HepG2 (cell line): ENCODE data around the gene LST1. TPM values are rescaled to one million over a fixed set of nuclear protein-coding genes. Genes with fewer than 3 reads are reported as not detected.

ENCODE experiments used
- ARHGAP35 ChIP-seq: sonication (generic); formaldehyde crosslinking; IDR thresholded peaks from 2 replicates; pipeline ENCODE4 v1.9.0; 2022; ENCODE audit warnings: mild to moderate bottlenecking, inconsistent platforms, moderate library complexity, missing genetic modification reagents, borderline replicate concordance
- ELF1 ChIP-seq: sonication (generic); formaldehyde crosslinking; IDR thresholded peaks from 2 replicates; pipeline ENCODE4 v1.4.0; 2020; ENCODE audit warnings: missing genetic modification reagents
- ETV5 ChIP-seq: IDR thresholded peaks from 2 replicates; pipeline ENCODE4 v1.6.1; 2018; ENCODE audit warnings: missing biosample characterization, missing genetic modification reagents, inconsistent platforms, borderline replicate concordance
- JARID2 ChIP-seq: sonication (generic); formaldehyde crosslinking; IDR thresholded peaks from 2 replicates; pipeline ENCODE4 v1.8.1; 2023; ENCODE audit warnings: missing genetic modification reagents, inconsistent platforms; ENCODE audit not compliant: insufficient replicate concordance
- NPAS2 ChIP-seq: sonication (generic); formaldehyde crosslinking; IDR thresholded peaks from 2 replicates; pipeline ENCODE4 v1.8.0; 2022; ENCODE audit warnings: mild to moderate bottlenecking, missing genetic modification reagents, borderline replicate concordance
- PITX1 ChIP-seq: sonication (generic); formaldehyde crosslinking; IDR thresholded peaks from 2 replicates; pipeline ENCODE4 v1.5.1; 2020; ENCODE audit warnings: mild to moderate bottlenecking, missing genetic modification reagents
- RFX5 ChIP-seq: IDR thresholded peaks from 2 replicates; pipeline ENCODE4 v1.6.1; 2011; ENCODE audit warnings: low read depth, low read length, improper control_type of control experiment
- SRF ChIP-seq: IDR thresholded peaks from 2 replicates; pipeline ENCODE4 v1.6.1; 2011; ENCODE audit warnings: mild to moderate bottlenecking, low read depth, low read length, moderate library complexity
- ZNF256 ChIP-seq: sonication (generic); formaldehyde crosslinking; conservative IDR thresholded peaks from 2 replicates; pipeline ENCODE4 v1.4.0; 2020; ENCODE audit warnings: missing genetic modification reagents
- ZNF501 ChIP-seq: sonication (generic); formaldehyde crosslinking; IDR thresholded peaks from 2 replicates; pipeline ENCODE4 v1.5.1; 2020; ENCODE audit warnings: mild to moderate bottlenecking, moderate library complexity, missing genetic modification reagents
- ZNF788 ChIP-seq: sonication (generic); formaldehyde crosslinking; IDR thresholded peaks from 2 replicates; pipeline ENCODE4 v1.5.0; 2020; ENCODE audit warnings: mild to moderate bottlenecking, missing genetic modification reagents, borderline replicate concordance
- ZNF879 ChIP-seq: sonication (generic); formaldehyde crosslinking; IDR thresholded peaks from 2 replicates; pipeline ENCODE4 v1.8.1; 2023; ENCODE audit warnings: missing genetic modification reagents
- polyA plus RNA-seq, 8 experiments: library from polyadenylated mRNA; depleted of rRNA in 3 of 8; stranded (reverse) in 7 of 8; unstranded in 1 of 8; fragments of >200 nt; fragmentation: Illumina TruSeq in 4 of 8; extraction: Trizol in 4 of 8; gene quantifications; 2 replicates each; pipeline versions ENCODE4 v1.2.1 to v1.2.3, GENCODE V29; 2011 to 2016; ENCODE audit warnings: low read depth in 4 of 8, missing spikeins in 1 of 8, mixed read lengths in 1 of 8; ENCODE audit not compliant: insufficient read depth in 1 of 8
- total RNA-seq, 5 experiments: library from RNA; depleted of rRNA; stranded (reverse); fragments of >200 nt; fragmentation: Illumina TruSeq; extraction: Trizol; gene quantifications; 2 replicates each; pipeline ENCODE4 v1.2.3, GENCODE V29; 2016; ENCODE audit warnings: low read depth in 1 of 5
- TF ChIP-seq, protein P1 (sequence below): sonication (generic); formaldehyde crosslinking; IDR thresholded peaks from 2 replicates; pipeline ENCODE4 v1.8.1; 2023; ENCODE audit warnings: missing genetic modification reagents, inconsistent platforms, borderline replicate concordance
- TF ChIP-seq, protein P2 (sequence below): sonication (generic); formaldehyde crosslinking; IDR thresholded peaks from 2 replicates; pipeline ENCODE4 v1.8.1; 2022; ENCODE audit warnings: low read depth, mild to moderate bottlenecking, missing genetic modification reagents
- TF ChIP-seq, protein P3 (sequence below): sonication (generic); formaldehyde crosslinking; IDR thresholded peaks from 2 replicates; pipeline ENCODE4 v1.8.1; 2023; ENCODE audit warnings: missing genetic modification reagents, mild to moderate bottlenecking, borderline replicate concordance
- TF ChIP-seq, protein P4 (sequence below): IDR thresholded peaks from 2 replicates; pipeline ENCODE4 v1.6.1; 2016; ENCODE audit warnings: low read depth, missing genetic modification reagents, missing compliant biosample characterization
- TF ChIP-seq, protein P5 (sequence below): sonication (generic); formaldehyde crosslinking; conservative IDR thresholded peaks from 2 replicates; pipeline ENCODE4 v1.8.0; 2022; ENCODE audit warnings: low read depth, missing genetic modification reagents

LST1 gene
- total and polyA plus RNA-seq, 2 of the 13 experiments (the other 11 are each of a cell fraction or from before 2014, with no cell fraction given), result not detected

DNA sequence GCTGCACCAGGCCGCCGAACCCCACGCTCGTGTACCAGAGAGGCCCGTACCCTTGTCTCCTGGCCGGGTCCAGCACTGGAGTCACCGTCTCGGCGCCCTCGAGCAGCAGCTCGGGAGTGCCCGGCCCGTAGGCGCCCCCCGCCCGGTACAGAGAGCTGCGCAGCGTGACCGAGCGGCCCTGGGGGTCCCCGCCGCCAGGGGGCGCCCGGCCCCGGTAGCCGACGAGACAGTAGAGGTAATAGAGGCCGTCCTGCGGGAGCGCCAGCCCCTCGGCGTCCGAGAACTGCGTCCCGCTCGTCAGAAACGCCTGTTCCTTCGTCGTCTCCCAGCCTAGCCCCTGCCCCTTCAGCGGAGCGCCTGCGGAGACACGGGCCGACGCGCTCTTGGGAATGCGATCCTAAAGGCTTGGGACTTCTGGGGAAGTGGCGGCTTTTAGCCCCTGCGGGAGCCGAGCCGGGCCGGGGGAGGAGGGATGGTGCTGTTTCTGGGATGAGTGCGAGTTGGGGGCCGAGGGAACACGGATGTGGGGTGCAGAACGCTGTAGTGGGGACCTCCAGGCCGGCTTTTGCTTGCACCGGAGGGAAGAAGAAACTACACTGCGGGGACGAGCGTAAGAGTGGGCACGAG lies 5.2 kb upstream of the LST1 start (continued):
- TF ChIP-seq, protein P1, sequence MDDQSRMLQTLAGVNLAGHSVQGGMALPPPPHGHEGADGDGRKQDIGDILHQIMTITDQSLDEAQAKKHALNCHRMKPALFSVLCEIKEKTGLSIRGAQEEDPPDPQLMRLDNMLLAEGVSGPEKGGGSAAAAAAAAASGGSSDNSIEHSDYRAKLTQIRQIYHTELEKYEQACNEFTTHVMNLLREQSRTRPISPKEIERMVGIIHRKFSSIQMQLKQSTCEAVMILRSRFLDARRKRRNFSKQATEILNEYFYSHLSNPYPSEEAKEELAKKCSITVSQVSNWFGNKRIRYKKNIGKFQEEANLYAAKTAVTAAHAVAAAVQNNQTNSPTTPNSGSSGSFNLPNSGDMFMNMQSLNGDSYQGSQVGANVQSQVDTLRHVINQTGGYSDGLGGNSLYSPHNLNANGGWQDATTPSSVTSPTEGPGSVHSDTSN, result no peak
- TF ChIP-seq ARHGAP35 (CRISPR knock-in tag) (peak; percentile 77; the same call in 1 of the 2 replicates), ETV5 (CRISPR knock-in tag) (no peak), JARID2 (CRISPR knock-in tag) (peak; percentile 90), ZNF256 (CRISPR knock-in tag) (no peak), RFX5 (no peak), NPAS2 (CRISPR knock-in tag) (no peak), ZNF788 (peak; percentile 80; the same call in 1 of the 2 replicates), PITX1 (CRISPR knock-in tag) (no peak), SRF (no peak), ZNF879 (no peak), ELF1 (CRISPR knock-in tag) (no peak; the same call in 1 of the 2 replicates), ZNF501 (peak; percentile 71; the same call in 1 of the 2 replicates)
- TF ChIP-seq, protein P2, sequence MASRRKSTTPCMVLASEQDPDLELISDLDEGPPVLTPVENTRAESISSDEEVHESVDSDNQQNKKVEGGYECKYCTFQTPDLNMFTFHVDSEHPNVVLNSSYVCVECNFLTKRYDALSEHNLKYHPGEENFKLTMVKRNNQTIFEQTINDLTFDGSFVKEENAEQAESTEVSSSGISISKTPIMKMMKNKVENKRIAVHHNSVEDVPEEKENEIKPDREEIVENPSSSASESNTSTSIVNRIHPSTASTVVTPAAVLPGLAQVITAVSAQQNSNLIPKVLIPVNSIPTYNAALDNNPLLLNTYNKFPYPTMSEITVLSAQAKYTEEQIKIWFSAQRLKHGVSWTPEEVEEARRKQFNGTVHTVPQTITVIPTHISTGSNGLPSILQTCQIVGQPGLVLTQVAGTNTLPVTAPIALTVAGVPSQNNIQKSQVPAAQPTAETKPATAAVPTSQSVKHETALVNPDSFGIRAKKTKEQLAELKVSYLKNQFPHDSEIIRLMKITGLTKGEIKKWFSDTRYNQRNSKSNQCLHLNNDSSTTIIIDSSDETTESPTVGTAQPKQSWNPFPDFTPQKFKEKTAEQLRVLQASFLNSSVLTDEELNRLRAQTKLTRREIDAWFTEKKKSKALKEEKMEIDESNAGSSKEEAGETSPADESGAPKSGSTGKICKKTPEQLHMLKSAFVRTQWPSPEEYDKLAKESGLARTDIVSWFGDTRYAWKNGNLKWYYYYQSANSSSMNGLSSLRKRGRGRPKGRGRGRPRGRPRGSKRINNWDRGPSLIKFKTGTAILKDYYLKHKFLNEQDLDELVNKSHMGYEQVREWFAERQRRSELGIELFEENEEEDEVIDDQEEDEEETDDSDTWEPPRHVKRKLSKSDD (CRISPR knock-in tag), result peak; percentile 60; the same call in 1 of the 2 replicates
- TF ChIP-seq, protein P3, sequence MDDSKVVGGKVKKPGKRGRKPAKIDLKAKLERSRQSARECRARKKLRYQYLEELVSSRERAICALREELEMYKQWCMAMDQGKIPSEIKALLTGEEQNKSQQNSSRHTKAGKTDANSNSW (CRISPR knock-in tag), result no peak
- TF ChIP-seq, protein P4, sequence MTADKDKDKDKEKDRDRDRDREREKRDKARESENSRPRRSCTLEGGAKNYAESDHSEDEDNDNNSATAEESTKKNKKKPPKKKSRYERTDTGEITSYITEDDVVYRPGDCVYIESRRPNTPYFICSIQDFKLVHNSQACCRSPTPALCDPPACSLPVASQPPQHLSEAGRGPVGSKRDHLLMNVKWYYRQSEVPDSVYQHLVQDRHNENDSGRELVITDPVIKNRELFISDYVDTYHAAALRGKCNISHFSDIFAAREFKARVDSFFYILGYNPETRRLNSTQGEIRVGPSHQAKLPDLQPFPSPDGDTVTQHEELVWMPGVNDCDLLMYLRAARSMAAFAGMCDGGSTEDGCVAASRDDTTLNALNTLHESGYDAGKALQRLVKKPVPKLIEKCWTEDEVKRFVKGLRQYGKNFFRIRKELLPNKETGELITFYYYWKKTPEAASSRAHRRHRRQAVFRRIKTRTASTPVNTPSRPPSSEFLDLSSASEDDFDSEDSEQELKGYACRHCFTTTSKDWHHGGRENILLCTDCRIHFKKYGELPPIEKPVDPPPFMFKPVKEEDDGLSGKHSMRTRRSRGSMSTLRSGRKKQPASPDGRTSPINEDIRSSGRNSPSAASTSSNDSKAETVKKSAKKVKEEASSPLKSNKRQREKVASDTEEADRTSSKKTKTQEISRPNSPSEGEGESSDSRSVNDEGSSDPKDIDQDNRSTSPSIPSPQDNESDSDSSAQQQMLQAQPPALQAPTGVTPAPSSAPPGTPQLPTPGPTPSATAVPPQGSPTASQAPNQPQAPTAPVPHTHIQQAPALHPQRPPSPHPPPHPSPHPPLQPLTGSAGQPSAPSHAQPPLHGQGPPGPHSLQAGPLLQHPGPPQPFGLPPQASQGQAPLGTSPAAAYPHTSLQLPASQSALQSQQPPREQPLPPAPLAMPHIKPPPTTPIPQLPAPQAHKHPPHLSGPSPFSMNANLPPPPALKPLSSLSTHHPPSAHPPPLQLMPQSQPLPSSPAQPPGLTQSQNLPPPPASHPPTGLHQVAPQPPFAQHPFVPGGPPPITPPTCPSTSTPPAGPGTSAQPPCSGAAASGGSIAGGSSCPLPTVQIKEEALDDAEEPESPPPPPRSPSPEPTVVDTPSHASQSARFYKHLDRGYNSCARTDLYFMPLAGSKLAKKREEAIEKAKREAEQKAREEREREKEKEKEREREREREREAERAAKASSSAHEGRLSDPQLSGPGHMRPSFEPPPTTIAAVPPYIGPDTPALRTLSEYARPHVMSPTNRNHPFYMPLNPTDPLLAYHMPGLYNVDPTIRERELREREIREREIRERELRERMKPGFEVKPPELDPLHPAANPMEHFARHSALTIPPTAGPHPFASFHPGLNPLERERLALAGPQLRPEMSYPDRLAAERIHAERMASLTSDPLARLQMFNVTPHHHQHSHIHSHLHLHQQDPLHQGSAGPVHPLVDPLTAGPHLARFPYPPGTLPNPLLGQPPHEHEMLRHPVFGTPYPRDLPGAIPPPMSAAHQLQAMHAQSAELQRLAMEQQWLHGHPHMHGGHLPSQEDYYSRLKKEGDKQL (CRISPR knock-in tag), result 0 out of 2 replicates have a peak, but pooled peaks have one; percentile 54
- TF ChIP-seq, protein P5, sequence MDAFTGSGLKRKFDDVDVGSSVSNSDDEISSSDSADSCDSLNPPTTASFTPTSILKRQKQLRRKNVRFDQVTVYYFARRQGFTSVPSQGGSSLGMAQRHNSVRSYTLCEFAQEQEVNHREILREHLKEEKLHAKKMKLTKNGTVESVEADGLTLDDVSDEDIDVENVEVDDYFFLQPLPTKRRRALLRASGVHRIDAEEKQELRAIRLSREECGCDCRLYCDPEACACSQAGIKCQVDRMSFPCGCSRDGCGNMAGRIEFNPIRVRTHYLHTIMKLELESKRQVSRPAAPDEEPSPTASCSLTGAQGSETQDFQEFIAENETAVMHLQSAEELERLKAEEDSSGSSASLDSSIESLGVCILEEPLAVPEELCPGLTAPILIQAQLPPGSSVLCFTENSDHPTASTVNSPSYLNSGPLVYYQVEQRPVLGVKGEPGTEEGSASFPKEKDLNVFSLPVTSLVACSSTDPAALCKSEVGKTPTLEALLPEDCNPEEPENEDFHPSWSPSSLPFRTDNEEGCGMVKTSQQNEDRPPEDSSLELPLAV (CRISPR knock-in tag), result no peak
